Measurements from ENCODE around the gene ATP9B. TPM values are rescaled to one million over a fixed set of nuclear protein-coding genes. Genes with fewer than 3 reads are reported as not detected.

ATP9B gene
- total RNA-seq, 1 experiment from 2014 or later = 17.9 TPM

DNA sequence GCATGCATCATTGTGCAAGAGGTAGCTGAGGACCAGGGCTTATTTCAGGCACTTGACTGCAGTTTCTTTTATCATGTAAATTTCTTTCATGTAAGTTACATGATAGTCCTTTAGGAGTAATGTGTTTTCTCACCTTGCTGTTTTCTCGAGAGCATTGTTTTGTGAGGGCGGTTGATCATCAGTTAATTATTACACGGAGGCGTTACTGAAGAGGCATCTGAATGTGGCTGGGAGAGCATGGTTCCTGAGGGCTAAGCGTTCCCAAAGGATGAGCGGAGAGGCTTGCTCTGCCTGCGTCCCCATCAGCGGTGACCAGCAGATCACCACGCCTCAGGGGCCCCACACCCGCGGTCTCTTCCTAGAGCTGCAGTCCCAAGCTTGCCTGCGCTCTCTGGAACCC lies 170.4 kb downstream of the ATP9B start:
- intact Hi-C loops (cut with micrococcal nuclease; ENCODE audit: unreplicated experiment) = loop anchor here (5.0 to 10.0 kb wide), 2 partner anchors 172 to 255 kb away; partner anchors contain the start of gene ATP9B
- no peak for DNase-seq (ENCODE audit: low spot score)
- H3K27me3 ChIP-seq (replicated peaks; ENCODE audit: insufficient read depth, low read depth, low read length, poor library complexity) = peaks cover 15% of the 10 kb centered on the region
- no peak overlapping the region for H3K4me3 ChIP-seq (ENCODE audit: low read depth, low read length, poor library complexity, severe bottlenecking)
- BruUV-seq (replicated peaks) = no TSS peak
- no peak overlapping the region for H3K27ac ChIP-seq (ENCODE audit: low read depth, low read length, poor library complexity, severe bottlenecking)
- H3K4me1 ChIP-seq (ENCODE audit: insufficient read depth, low read length, poor library complexity, severe bottlenecking) = peaks cover 24% of the 10 kb centered on the region
- H3K36me3 ChIP-seq (ENCODE audit: insufficient read depth, low read length, poor library complexity, severe bottlenecking) = no peaks in the 10 kb centered on the region
- TF ChIP-seq EZH2 (IDR thresholded peaks at IDR 0.05; ENCODE audit: borderline replicate concordance, low read depth, low read length, poor library complexity, severe bottlenecking) (no peak), CTCF (conservative IDR thresholded peaks at IDR 0.05; ENCODE audit: low read depth, low read length) (no peak)
- CTCF ChIA-PET = no interaction called here
- H3K9me3 ChIP-seq (ENCODE audit: low read depth, low read length, poor library complexity, severe bottlenecking) = no peaks in the 10 kb centered on the region
- POLR2A ChIA-PET (ENCODE audit: low non-redundant PET) = no interaction called here

- TF ChIP-seq CTCF (conservative IDR thresholded peaks at IDR 0.05; ENCODE audit: low read depth, low read length) (no peak), EZH2 (IDR thresholded peaks at IDR 0.05; ENCODE audit: borderline replicate concordance, low read depth, low read length, poor library complexity, severe bottlenecking) (no peak)
- POLR2A ChIA-PET (ENCODE audit: low non-redundant PET) = no interaction called here
Measured at GRCh38 chr18:79241755-79242154, 172.6 kb downstream of the ATP9B start.

GRCh38 chr18:79242246-79242645 lies 173.1 kb downstream of the ATP9B start:
- Histone ChIP-seq H3K27me3 (replicated peaks; ENCODE audit: insufficient read depth, low read depth, low read length, poor library complexity) (peaks cover 25% of the 10 kb centered on the region), H3K27ac (ENCODE audit: low read depth, low read length, poor library complexity, severe bottlenecking) (no peak overlapping the region), H3K36me3 (ENCODE audit: insufficient read depth, low read length, poor library complexity, severe bottlenecking) (no peaks in the 10 kb centered on the region), H3K4me3 (ENCODE audit: low read depth, low read length, poor library complexity, severe bottlenecking) (no peak overlapping the region), H3K4me1 (ENCODE audit: insufficient read depth, low read length, poor library complexity, severe bottlenecking) (peaks cover 24% of the 10 kb centered on the region), H3K9me3 (ENCODE audit: low read depth, low read length, poor library complexity, severe bottlenecking) (no peaks in the 10 kb centered on the region)
- ChIA-PET CTCF (no interaction called here), POLR2A (ENCODE audit: low non-redundant PET) (no interaction called here)
- TF ChIP-seq EZH2 (IDR thresholded peaks at IDR 0.05; ENCODE audit: borderline replicate concordance, low read depth, low read length, poor library complexity, severe bottlenecking) (no peak), CTCF (conservative IDR thresholded peaks at IDR 0.05; ENCODE audit: low read depth, low read length) (no peak)
- DNase-seq (ENCODE audit: low spot score) = peak; percentile 94
- intact Hi-C loops (cut with micrococcal nuclease; ENCODE audit: unreplicated experiment) = loop anchor here (5.0 to 10.0 kb wide), 2 partner anchors 175 to 257 kb away; partner anchors contain the start of gene ATP9B
- BruUV-seq (replicated peaks) = no TSS peak

More at GRCh38 chr18:79241755-79242154, 172.6 kb downstream of the ATP9B start:
- CTCF ChIA-PET = no interaction called here
- DNase-seq (ENCODE audit: low spot score) = peak; percentile 21
- intact Hi-C loops (cut with micrococcal nuclease; ENCODE audit: unreplicated experiment) = loop anchor here (5.0 to 10.0 kb wide), 2 partner anchors 174 to 257 kb away; partner anchors contain the start of gene ATP9B
- Histone ChIP-seq H3K27ac (ENCODE audit: low read depth, low read length, poor library complexity, severe bottlenecking) (no peak overlapping the region), H3K4me1 (ENCODE audit: insufficient read depth, low read length, poor library complexity, severe bottlenecking) (peaks cover 24% of the 10 kb centered on the region), H3K4me3 (ENCODE audit: low read depth, low read length, poor library complexity, severe bottlenecking) (no peak overlapping the region), H3K9me3 (ENCODE audit: low read depth, low read length, poor library complexity, severe bottlenecking) (no peaks in the 10 kb centered on the region), H3K36me3 (ENCODE audit: insufficient read depth, low read length, poor library complexity, severe bottlenecking) (no peaks in the 10 kb centered on the region), H3K27me3 (replicated peaks; ENCODE audit: insufficient read depth, low read depth, low read length, poor library complexity) (peaks cover 21% of the 10 kb centered on the region)
- BruUV-seq (replicated peaks) = no TSS peak

All from A673 (cell line).